Measurements from ENCODE around the gene TMPRSS11F. TPM values are rescaled to one million over a fixed set of nuclear protein-coding genes. Genes with fewer than 3 reads are reported as not detected.

Gene TMPRSS11F
- total RNA-seq, 1 experiment from 2014 or later, result not detected

- Histone ChIP-seq H4K20me1 (ENCODE audit: insufficient read depth) (no peaks in the 10 kb centered on the region), H3F3A (ENCODE audit: insufficient read depth, low read depth) (no peaks in the 10 kb centered on the region), H2AFZ (no peak overlapping the region), H3K27me3 (ENCODE audit: insufficient read depth, low read depth) (no peaks in the 10 kb centered on the region), H3K27ac (no peak overlapping the region), H3K9me2 (ENCODE audit: insufficient read depth) (no peaks in the 10 kb centered on the region), H3K36me3 (ENCODE audit: low read depth) (no peaks in the 10 kb centered on the region), H3K4me2 (no peak overlapping the region), H3K9me3 (ENCODE audit: insufficient read depth, low read depth) (no peaks in the 10 kb centered on the region), H3K4me3 (no peak overlapping the region), H3K79me2 (ENCODE audit: low read depth) (no peaks in the 10 kb centered on the region), H3K4me1 (replicated peaks; ENCODE audit: insufficient read depth) (no peaks in the 10 kb centered on the region)
- TF ChIP-seq CTCF (conservative IDR thresholded peaks at IDR 0.05) (no peak), EZH2 (IDR thresholded peaks at IDR 0.05; ENCODE audit: low read depth) (no peak)
- no peak for DNase-seq
- BruUV-seq (replicated peaks), result no TSS peak
- intact Hi-C loops (cut with micrococcal nuclease; ENCODE audit: unreplicated experiment), result no loop called here
- ChIA-PET POLR2A (ENCODE audit: unreplicated experiment) (no interaction called here), CTCF (no interaction called here)
Observed at GRCh38 chr4:68109868-68110267, 19.8 kb downstream of the TMPRSS11F start.

GRCh38 chr4:68082758-68083157 lies 46.9 kb downstream of the TMPRSS11F start:
- H3K36me3 ChIP-seq (ENCODE audit: low read depth), result no peaks in the 10 kb centered on the region
- DNase-seq, result no peak
- ChIA-PET POLR2A (ENCODE audit: unreplicated experiment) (no interaction called here), CTCF (no interaction called here)
- intact Hi-C loops (cut with micrococcal nuclease; ENCODE audit: unreplicated experiment), result no loop called here
- no peak for TF ChIP-seq EZH2 (IDR thresholded peaks at IDR 0.05; ENCODE audit: low read depth)
- no peak for TF ChIP-seq CTCF (conservative IDR thresholded peaks at IDR 0.05)
- no peaks in the 10 kb centered on the region for H4K20me1 ChIP-seq (ENCODE audit: insufficient read depth)
- H3K4me3 ChIP-seq, result no peak overlapping the region
- H3K9me2 ChIP-seq (ENCODE audit: insufficient read depth), result no peaks in the 10 kb centered on the region
- no peaks in the 10 kb centered on the region for H3K27me3 ChIP-seq (ENCODE audit: insufficient read depth, low read depth)
- H3K79me2 ChIP-seq (ENCODE audit: low read depth), result no peaks in the 10 kb centered on the region
- H3K4me2 ChIP-seq, result no peak overlapping the region
- H3K9me3 ChIP-seq (ENCODE audit: insufficient read depth, low read depth), result no peaks in the 10 kb centered on the region
- no TSS peak for BruUV-seq (replicated peaks)
- H3K4me1 ChIP-seq (replicated peaks; ENCODE audit: insufficient read depth), result no peaks in the 10 kb centered on the region
- no peak overlapping the region for H2AFZ ChIP-seq
- H3F3A ChIP-seq (ENCODE audit: insufficient read depth, low read depth), result no peaks in the 10 kb centered on the region
- no peak overlapping the region for H3K27ac ChIP-seq

- ChIA-PET POLR2A (ENCODE audit: unreplicated experiment) (no interaction called here), CTCF (no interaction called here)
- Histone ChIP-seq H3K4me1 (replicated peaks; ENCODE audit: insufficient read depth) (no peaks in the 10 kb centered on the region), H3K4me2 (no peak overlapping the region), H3K9me3 (ENCODE audit: insufficient read depth, low read depth) (no peaks in the 10 kb centered on the region), H3K9me2 (ENCODE audit: insufficient read depth) (no peaks in the 10 kb centered on the region), H3K27me3 (ENCODE audit: insufficient read depth, low read depth) (no peaks in the 10 kb centered on the region), H3K79me2 (ENCODE audit: low read depth) (no peaks in the 10 kb centered on the region), H3K36me3 (ENCODE audit: low read depth) (no peaks in the 10 kb centered on the region), H3K27ac (no peak overlapping the region), H3F3A (ENCODE audit: insufficient read depth, low read depth) (no peaks in the 10 kb centered on the region), H4K20me1 (ENCODE audit: insufficient read depth) (no peaks in the 10 kb centered on the region), H2AFZ (no peak overlapping the region), H3K4me3 (no peak overlapping the region)
- intact Hi-C loops (cut with micrococcal nuclease; ENCODE audit: unreplicated experiment), result loop anchor here (10.0 kb wide), 1 partner anchor 95 kb away; no protein-coding TSS in a partner anchor
- TF ChIP-seq EZH2 (IDR thresholded peaks at IDR 0.05; ENCODE audit: low read depth) (no peak), CTCF (conservative IDR thresholded peaks at IDR 0.05) (no peak)
- no peak for DNase-seq
- no TSS peak for BruUV-seq (replicated peaks)
Observed at GRCh38 chr4:68079928-68080327, 49.7 kb downstream of the TMPRSS11F start.
